ENCODE results near the gene PITX3. TPM values are rescaled to one million over a fixed set of nuclear protein-coding genes. Genes with fewer than 3 reads are reported as not detected.

PITX3 gene
- total RNA-seq, 4 donors from 2014 or later, result not detected

GRCh38 chr10:102211615-102212299, 29.6 kb downstream of the PITX3 start:
- no peak for TF ChIP-seq CTCF (IDR thresholded peaks at IDR 0.05)
- Histone ChIP-seq H3K27ac (no peak overlapping the region), H3K27me3 (no peaks in the 10 kb centered on the region), H3K4me1 (peaks cover 0 to 7% (median 0%) of the 10 kb centered on the region in 3 donors), H3K4me3 (no peak overlapping the region), H3K36me3 (no peaks in the 10 kb centered on the region), H3K9me3 (no peaks in the 10 kb centered on the region)
- WGBS, 2 donors, result 84 to 89% methylated on average over 3 of the region's 3 CpGs
- intact Hi-C loops (cut with DNase I), result no loop called here
- no peak for DNase-seq

- no peak overlapping the region for H3K4me3 ChIP-seq
- no peaks in the 10 kb centered on the region for H3K27me3 ChIP-seq
- H3K4me1 ChIP-seq, result peaks cover 0 to 7% (median 0%) of the 10 kb centered on the region in 3 donors
- 41 to 47% methylated on average over 5 of the region's 5 CpGs for WGBS, 2 donors
- DNase-seq, result no peak
- intact Hi-C loops (cut with DNase I), result no loop called here
- peaks cover 0 to 18% (median 6%) of the 10 kb centered on the region in 3 donors for H3K9me3 ChIP-seq
- TF ChIP-seq POLR2A (IDR thresholded peaks at IDR 0.05), result no peak
- TF ChIP-seq CTCF (IDR thresholded peaks at IDR 0.05), result no peak
- H3K27ac ChIP-seq, result no peak overlapping the region
- no peaks in the 10 kb centered on the region for H3K36me3 ChIP-seq
Observed at GRCh38 chr10:102208311-102209035, 32.8 kb downstream of the PITX3 start.

GRCh38 chr10:102202386-102202785, 38.9 kb downstream of the PITX3 start:
- 67 to 69% methylated on average over 1 of the region's 1 CpG for WGBS, 2 donors
- intact Hi-C loops (cut with DNase I), result no loop called here
- no peak overlapping the region for H3K27ac ChIP-seq
- DNase-seq, result no peak
- H3K4me1 ChIP-seq, result peaks cover 0 to 9% (median 0%) of the 10 kb centered on the region in 3 donors
- TF ChIP-seq POLR2A (IDR thresholded peaks at IDR 0.05) (no peak), CTCF (IDR thresholded peaks at IDR 0.05) (no peak)
- no peaks in the 10 kb centered on the region for H3K36me3 ChIP-seq
- H3K27me3 ChIP-seq, result no peaks in the 10 kb centered on the region
- H3K9me3 ChIP-seq, result peaks cover 0 to 18% (median 6%) of the 10 kb centered on the region in 3 donors
- no peak overlapping the region for H3K4me3 ChIP-seq

- peaks cover 0 to 9% (median 0%) of the 10 kb centered on the region in 3 donors for H3K4me1 ChIP-seq
- H3K27me3 ChIP-seq, result no peaks in the 10 kb centered on the region
- intact Hi-C loops (cut with DNase I), result no loop called here
- peaks cover 0 to 18% (median 6%) of the 10 kb centered on the region in 3 donors for H3K9me3 ChIP-seq
- TF ChIP-seq POLR2A (IDR thresholded peaks at IDR 0.05), result no peak
- TF ChIP-seq CTCF (IDR thresholded peaks at IDR 0.05), result no peak
- H3K27ac ChIP-seq, result no peak overlapping the region
- 85 to 94% methylated on average over 5 to 10 of the region's 34 CpGs for WGBS, 2 donors
- no peaks in the 10 kb centered on the region for H3K36me3 ChIP-seq
- no peak overlapping the region for H3K4me3 ChIP-seq
- no peak for DNase-seq
Observed at GRCh38 chr10:102200751-102201640, 40.3 kb downstream of the PITX3 start.
